PC-9 (cell line): ENCODE data around the gene NOS1AP. TPM values are rescaled to one million over a fixed set of nuclear protein-coding genes. Genes with fewer than 3 reads are reported as not detected.
A peak's percentile ranks its signal among the peaks of the same experiment; 100 is the strongest.

ENCODE experiments used
- BruUV-seq: library from RNA; stranded (reverse); fragments of 400-500 nt; replicated peaks from 2 replicates; lab custom pipeline; 2021; lab: Mats Ljungman, UMichigan
- CTCF ChIA-PET: fragments of 300-600 bp; sonication (Branson Sonifier 250); formaldehyde crosslinking; loops from one replicate; lab custom pipeline; 2022; ENCODE audit warnings: antibody characterized with exemption; lab: Charles Lee
- POLR2A ChIA-PET: fragments of 300-600 bp; sonication (Branson Sonifier 250); formaldehyde crosslinking; loops from one replicate; lab custom pipeline; 2022; ENCODE audit warnings: antibody characterized with exemption; ENCODE audit not compliant: unreplicated experiment; lab: Charles Lee
- DNase-seq, 2 experiments: peaks; one replicate each; pipeline versions ENCODE4 v3.0.0 to v3.0.0-alpha.2; 2015 to 2022; ENCODE audit warnings: mixed read lengths in 1 of 2
- H2AFZ ChIP-seq: fragments of 200-600 bp; sonication (generic); 2 replicates; pipeline ENCODE4 v1.8.1; 2017; ENCODE audit warnings: antibody characterized with exemption
- H3F3A ChIP-seq: fragments of 200-600 bp; sonication (generic); 2 replicates; pipeline ENCODE4 v1.8.1; 2017; ENCODE audit warnings: antibody characterized with exemption, mild to moderate bottlenecking, low read depth; ENCODE audit not compliant: insufficient read depth
- H3K27ac ChIP-seq: fragments of 200-600 bp; sonication (generic); 2 replicates; pipeline ENCODE4 v1.6.1; 2016; ENCODE audit warnings: mixed run types
- H3K27me3 ChIP-seq: fragments of 200-600 bp; sonication (generic); 2 replicates; pipeline ENCODE4 v1.6.1; 2016; ENCODE audit warnings: low read depth, mixed run types; ENCODE audit not compliant: insufficient read depth
- H3K36me3 ChIP-seq: fragments of 200-600 bp; sonication (generic); 2 replicates; pipeline ENCODE4 v1.6.1; 2016; ENCODE audit warnings: low read depth, mixed run types
- H3K4me1 ChIP-seq: fragments of 200-600 bp; sonication (generic); replicated peaks from 2 replicates; pipeline ENCODE4 v1.6.1; 2016; ENCODE audit warnings: mixed run types; ENCODE audit not compliant: insufficient read depth
- H3K4me2 ChIP-seq: fragments of 200-600 bp; sonication (generic); 2 replicates; pipeline ENCODE4 v1.6.1; 2017; ENCODE audit warnings: mixed run types
- H3K4me3 ChIP-seq: fragments of 200-600 bp; sonication (generic); 2 replicates; pipeline ENCODE4 v1.6.1; 2016; ENCODE audit warnings: mixed run types
- H3K79me2 ChIP-seq: fragments of 200-600 bp; sonication (generic); 2 replicates; pipeline ENCODE4 v1.6.1; 2017; ENCODE audit warnings: low read depth, mixed run types
- H3K9me2 ChIP-seq: fragments of 200-600 bp; sonication (generic); 2 replicates; pipeline ENCODE4 v1.8.1; 2017; ENCODE audit warnings: mild to moderate bottlenecking; ENCODE audit not compliant: insufficient read depth
- H3K9me3 ChIP-seq: fragments of 200-600 bp; sonication (generic); 2 replicates; pipeline ENCODE4 v1.8.1; 2016; ENCODE audit warnings: low read depth; ENCODE audit not compliant: insufficient read depth
- H4K20me1 ChIP-seq: fragments of 200-600 bp; sonication (generic); 2 replicates; pipeline ENCODE4 v1.8.1; 2017; ENCODE audit not compliant: insufficient read depth
- EZH2 ChIP-seq: fragments of 200-600 bp; sonication (generic); IDR thresholded peaks from 2 replicates; pipeline ENCODE4 v1.8.0; 2017; ENCODE audit warnings: antibody characterized with exemption, low read depth
- intact Hi-C: fragments of 100-400 bp; cut with micrococcal nuclease; formaldehyde crosslinking; loops from one replicate; pipeline ENCODE4 v1.10.0; 2022; ENCODE audit not compliant: unreplicated experiment
- total RNA-seq: library from RNA; stranded (reverse); gene quantifications from 2 replicates; pipeline ENCODE4 v1.2.3, GENCODE V29; 2021
- TF ChIP-seq, protein P1 (sequence below): fragments of 200-600 bp; sonication (generic); conservative IDR thresholded peaks from 2 replicates; pipeline ENCODE4 v1.6.1; 2017; ENCODE audit warnings: mixed run types, antibody characterized with exemption, mild to moderate bottlenecking, moderate library complexity

The NOS1AP gene
- total RNA-seq, 1 experiment from 2014 or later, result 9.9 TPM

DNA sequence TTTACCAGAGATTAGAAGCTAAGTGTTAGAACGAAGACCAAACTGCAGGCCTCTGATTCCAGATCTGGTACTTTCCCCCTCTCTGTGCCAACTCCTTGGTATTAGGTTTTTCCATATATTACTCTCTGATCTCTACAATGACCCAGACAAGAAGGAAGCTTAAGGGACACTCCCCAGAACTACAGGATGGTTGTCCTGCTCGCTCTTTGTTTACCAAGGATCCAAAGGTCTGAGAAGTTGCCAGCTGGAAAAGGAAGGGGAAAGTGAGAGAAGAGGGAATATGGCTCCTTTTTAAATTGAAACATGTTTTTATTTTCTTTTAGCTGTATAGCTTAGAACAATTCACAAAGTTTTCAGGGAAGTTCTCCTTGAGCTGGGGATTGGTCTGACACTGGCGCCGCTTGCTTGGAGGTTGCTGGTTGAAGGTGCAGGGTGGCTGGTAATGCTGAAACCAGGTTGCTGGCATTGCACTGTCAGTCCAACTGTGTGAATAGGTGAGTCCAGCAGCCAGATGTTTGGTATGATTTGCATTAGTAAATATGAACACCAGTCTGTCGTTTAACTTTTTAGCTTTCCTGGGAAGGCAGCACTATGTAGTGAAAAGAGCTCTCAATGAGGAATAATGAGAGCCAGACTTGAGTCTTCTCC, 89.3 kb downstream of the NOS1AP start:
- no peak overlapping the region for H2AFZ ChIP-seq
- no peak overlapping the region for H3K27ac ChIP-seq
- no TSS peak for BruUV-seq
- peaks cover 83% of the 10 kb centered on the region for H3K79me2 ChIP-seq
- H3K9me3 ChIP-seq, result no peaks in the 10 kb centered on the region
- H3K4me1 ChIP-seq, result peaks cover 18% of the 10 kb centered on the region
- H3F3A ChIP-seq, result peaks cover 7% of the 10 kb centered on the region
- H4K20me1 ChIP-seq, result peaks cover 7% of the 10 kb centered on the region
- CTCF ChIA-PET, result interaction anchor here (0.6 kb wide), 1 partner anchor 92 kb away, joined by 3 read pairs; no protein-coding TSS in a partner anchor
- POLR2A ChIA-PET, result interaction anchor here (0.9 kb wide), 1 partner anchor 22 kb away, joined by 5 read pairs; no protein-coding TSS in a partner anchor
- intact Hi-C loops, result no loop called here
- H3K4me2 ChIP-seq, result no peak overlapping the region
- DNase-seq, result no peak
- H3K36me3 ChIP-seq, result no peaks in the 10 kb centered on the region
- TF ChIP-seq, protein P1, sequence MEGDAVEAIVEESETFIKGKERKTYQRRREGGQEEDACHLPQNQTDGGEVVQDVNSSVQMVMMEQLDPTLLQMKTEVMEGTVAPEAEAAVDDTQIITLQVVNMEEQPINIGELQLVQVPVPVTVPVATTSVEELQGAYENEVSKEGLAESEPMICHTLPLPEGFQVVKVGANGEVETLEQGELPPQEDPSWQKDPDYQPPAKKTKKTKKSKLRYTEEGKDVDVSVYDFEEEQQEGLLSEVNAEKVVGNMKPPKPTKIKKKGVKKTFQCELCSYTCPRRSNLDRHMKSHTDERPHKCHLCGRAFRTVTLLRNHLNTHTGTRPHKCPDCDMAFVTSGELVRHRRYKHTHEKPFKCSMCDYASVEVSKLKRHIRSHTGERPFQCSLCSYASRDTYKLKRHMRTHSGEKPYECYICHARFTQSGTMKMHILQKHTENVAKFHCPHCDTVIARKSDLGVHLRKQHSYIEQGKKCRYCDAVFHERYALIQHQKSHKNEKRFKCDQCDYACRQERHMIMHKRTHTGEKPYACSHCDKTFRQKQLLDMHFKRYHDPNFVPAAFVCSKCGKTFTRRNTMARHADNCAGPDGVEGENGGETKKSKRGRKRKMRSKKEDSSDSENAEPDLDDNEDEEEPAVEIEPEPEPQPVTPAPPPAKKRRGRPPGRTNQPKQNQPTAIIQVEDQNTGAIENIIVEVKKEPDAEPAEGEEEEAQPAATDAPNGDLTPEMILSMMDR, result no peak
- TF ChIP-seq EZH2, result no peak
- no peaks in the 10 kb centered on the region for H3K9me2 ChIP-seq
- H3K27me3 ChIP-seq, result no peaks in the 10 kb centered on the region
- H3K4me3 ChIP-seq, result no peak overlapping the region

DNA sequence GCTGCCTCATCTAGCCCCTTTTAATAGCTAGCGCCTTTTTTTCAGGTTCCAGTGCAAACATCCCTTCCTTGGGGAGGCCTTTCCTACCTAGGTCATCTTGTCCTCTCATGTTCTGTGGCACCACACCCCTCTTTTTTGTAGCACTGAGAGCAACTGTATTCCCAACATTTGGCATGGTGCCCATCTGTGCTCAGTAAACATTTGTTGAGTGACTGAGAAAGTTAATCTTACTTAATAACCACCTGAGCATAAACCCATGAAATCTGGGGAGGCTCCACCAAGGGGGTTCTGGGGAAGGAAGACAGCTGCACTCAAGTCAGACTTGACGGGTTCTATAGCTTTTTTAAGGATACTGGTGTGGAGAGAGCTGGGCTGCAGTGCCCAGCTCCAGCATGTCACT, 90.0 kb downstream of the NOS1AP start:
- POLR2A ChIA-PET, result interaction anchor here (0.9 kb wide), 1 partner anchor 22 kb away, joined by 5 read pairs; no protein-coding TSS in a partner anchor
- BruUV-seq, result no TSS peak
- Histone ChIP-seq H4K20me1 (peaks cover 7% of the 10 kb centered on the region), H3K9me2 (no peaks in the 10 kb centered on the region), H3K36me3 (no peaks in the 10 kb centered on the region), H3K4me2 (peak overlapping the region; percentile 14; the same call in 1 of the 2 replicates), H3K9me3 (no peaks in the 10 kb centered on the region), H3K79me2 (peaks cover 83% of the 10 kb centered on the region), H3K4me1 (peaks cover 18% of the 10 kb centered on the region), H3K4me3 (no peak overlapping the region), H3K27ac (no peak overlapping the region), H3F3A (peaks cover 7% of the 10 kb centered on the region), H3K27me3 (no peaks in the 10 kb centered on the region), H2AFZ (no peak overlapping the region)
- intact Hi-C loops, result no loop called here
- no peak for TF ChIP-seq EZH2
- CTCF ChIA-PET, result interaction anchor here (0.6 kb wide), 2 partner anchors 91 to 96 kb away, joined by 3 to 4 read pairs; no protein-coding TSS in a partner anchor
- DNase-seq, result peak; percentile 12 to 65

DNA sequence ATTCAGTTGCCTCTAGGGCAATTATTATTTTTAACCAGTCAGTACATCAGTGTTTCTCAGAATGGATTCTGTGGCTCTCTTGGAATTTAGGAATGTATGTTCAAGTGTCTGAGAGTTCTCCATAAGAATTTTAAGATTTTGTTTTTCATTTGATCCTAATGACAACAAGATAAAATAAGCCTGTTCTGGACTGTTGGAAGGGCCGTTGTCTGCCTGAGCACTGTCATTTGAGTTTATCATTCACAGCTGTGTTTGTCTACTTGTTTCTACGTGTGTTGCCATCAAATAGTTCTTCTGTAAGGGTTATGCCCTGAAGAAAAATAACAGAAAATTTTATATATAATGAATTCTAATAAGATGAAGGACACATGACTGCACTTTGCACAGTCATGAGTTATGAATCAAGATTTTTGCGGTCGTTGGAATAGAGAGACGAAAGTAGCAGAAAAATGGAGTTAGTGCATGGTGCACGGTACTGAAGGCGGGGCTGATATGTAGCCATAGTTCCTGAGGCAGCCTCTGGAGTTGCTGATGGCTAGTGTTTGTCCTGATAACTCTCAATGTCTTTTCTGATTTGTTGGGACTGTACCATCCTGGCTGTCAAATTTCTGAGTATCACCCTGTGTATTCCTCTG, 92.5 kb downstream of the NOS1AP start:
- BruUV-seq, result no TSS peak
- CTCF ChIA-PET, result no interaction called here
- intact Hi-C loops, result no loop called here
- Histone ChIP-seq H3K9me2 (no peaks in the 10 kb centered on the region), H3K79me2 (peaks cover 90% of the 10 kb centered on the region), H3F3A (peaks cover 24% of the 10 kb centered on the region), H2AFZ (no peak overlapping the region), H3K36me3 (no peaks in the 10 kb centered on the region), H3K27me3 (no peaks in the 10 kb centered on the region), H4K20me1 (peaks cover 11% of the 10 kb centered on the region), H3K9me3 (no peaks in the 10 kb centered on the region), H3K4me2 (no peak overlapping the region), H3K4me1 (peaks cover 29% of the 10 kb centered on the region), H3K4me3 (no peak overlapping the region), H3K27ac (no peak overlapping the region)
- TF ChIP-seq, protein P1, result no peak
- TF ChIP-seq EZH2, result no peak
- no peak for DNase-seq
- POLR2A ChIA-PET, result interaction anchor here (0.7 kb wide), 2 partner anchors 21 to 66 kb away, joined by 4 to 7 read pairs; no protein-coding TSS in a partner anchor
